Measurements from ENCODE around the gene CPTP. TPM values are rescaled to one million over a fixed set of nuclear protein-coding genes. Genes with fewer than 3 reads are reported as not detected.
A peak's percentile ranks its signal among the peaks of the same experiment; 100 is the strongest.

CPTP gene
- total and polyA plus RNA-seq, 2 of the 13 experiments (the other 11 are each of a cell fraction or from before 2014, with no cell fraction given), result 5.5 to 9.3 TPM

DNA sequence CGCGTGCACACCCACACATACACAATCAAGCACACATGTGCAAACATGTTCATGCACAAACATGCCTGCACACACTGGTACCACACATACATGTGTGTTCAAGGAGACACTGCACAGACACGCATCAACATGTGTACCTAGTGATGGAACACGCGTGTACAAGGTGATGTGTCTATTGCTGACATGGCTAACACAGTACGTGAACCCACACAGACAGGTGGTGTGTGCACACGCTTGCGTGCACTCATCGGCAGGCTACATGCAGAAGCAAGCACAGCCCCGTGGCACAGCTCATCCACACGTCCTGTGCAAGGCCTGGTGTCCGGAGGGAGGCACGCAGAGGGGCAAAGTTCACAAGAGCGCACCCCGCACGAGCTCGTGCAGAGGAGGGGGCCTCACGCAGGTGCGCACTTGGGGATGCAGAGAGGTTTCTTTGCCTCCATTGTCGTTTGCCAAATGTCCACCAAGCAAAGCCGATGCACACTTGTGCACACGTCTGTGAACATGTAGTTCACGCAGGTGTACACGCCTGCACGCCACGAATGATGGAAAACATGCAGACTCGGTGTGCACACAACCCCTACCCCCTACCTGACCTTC lies 17.8 kb upstream of the CPTP start (continued):
- TF ChIP-seq, protein P1, sequence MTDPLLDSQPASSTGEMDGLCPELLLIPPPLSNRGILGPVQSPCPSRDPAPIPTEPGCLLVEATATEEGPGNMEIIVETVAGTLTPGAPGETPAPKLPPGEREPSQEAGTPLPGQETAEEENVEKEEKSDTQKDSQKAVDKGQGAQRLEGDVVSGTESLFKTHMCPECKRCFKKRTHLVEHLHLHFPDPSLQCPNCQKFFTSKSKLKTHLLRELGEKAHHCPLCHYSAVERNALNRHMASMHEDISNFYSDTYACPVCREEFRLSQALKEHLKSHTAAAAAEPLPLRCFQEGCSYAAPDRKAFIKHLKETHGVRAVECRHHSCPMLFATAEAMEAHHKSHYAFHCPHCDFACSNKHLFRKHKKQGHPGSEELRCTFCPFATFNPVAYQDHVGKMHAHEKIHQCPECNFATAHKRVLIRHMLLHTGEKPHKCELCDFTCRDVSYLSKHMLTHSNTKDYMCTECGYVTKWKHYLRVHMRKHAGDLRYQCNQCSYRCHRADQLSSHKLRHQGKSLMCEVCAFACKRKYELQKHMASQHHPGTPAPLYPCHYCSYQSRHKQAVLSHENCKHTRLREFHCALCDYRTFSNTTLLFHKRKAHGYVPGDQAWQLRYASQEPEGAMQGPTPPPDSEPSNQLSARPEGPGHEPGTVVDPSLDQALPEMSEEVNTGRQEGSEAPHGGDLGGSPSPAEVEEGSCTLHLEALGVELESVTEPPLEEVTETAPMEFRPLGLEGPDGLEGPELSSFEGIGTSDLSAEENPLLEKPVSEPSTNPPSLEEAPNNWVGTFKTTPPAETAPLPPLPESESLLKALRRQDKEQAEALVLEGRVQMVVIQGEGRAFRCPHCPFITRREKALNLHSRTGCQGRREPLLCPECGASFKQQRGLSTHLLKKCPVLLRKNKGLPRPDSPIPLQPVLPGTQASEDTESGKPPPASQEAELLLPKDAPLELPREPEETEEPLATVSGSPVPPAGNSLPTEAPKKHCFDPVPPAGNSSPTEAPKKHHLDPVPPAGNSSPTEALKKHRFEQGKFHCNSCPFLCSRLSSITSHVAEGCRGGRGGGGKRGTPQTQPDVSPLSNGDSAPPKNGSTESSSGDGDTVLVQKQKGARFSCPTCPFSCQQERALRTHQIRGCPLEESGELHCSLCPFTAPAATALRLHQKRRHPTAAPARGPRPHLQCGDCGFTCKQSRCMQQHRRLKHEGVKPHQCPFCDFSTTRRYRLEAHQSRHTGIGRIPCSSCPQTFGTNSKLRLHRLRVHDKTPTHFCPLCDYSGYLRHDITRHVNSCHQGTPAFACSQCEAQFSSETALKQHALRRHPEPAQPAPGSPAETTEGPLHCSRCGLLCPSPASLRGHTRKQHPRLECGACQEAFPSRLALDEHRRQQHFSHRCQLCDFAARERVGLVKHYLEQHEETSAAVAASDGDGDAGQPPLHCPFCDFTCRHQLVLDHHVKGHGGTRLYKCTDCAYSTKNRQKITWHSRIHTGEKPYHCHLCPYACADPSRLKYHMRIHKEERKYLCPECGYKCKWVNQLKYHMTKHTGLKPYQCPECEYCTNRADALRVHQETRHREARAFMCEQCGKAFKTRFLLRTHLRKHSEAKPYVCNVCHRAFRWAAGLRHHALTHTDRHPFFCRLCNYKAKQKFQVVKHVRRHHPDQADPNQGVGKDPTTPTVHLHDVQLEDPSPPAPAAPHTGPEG (CRISPR knock-in tag; IDR thresholded peaks at IDR 0.05), result peak; percentile 58
- TF ChIP-seq ZNF558 (CRISPR knock-in tag; IDR thresholded peaks at IDR 0.05; ENCODE audit: borderline replicate concordance), result no peak

DNA sequence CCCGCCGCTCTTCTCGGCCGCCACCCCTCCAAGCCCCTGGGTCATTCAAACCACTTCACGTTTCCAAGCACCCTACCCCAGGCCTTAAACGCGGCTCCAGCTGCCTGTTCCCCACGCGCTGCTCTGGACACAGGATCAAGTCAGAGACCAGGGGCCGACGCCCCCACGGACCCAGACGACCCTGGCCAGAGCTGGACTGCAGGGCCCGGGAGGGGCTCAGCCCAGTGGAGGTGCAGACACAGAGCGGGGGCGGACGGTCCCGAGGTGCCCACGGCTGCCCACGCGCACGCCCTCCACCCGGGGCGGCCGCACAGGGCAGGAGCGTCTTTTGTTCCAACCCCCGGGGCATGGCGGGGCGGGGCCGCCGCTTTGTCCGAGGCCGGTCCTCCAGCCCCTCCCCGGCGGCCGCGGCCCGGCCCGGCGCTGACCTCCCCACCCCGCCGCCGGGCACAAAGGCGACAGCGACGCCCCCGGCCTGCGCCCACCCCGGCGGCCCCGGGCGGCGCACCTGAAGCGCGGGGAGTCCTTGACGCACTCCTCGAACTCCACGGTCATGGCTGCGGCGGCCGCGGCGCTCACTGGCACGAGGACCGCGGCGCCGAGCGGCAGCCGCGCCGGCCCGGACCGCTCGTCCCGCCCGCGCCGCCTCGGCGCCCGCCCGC lies 17.2 kb upstream of the CPTP start:
- peaks cover 15% of the 10 kb centered on the region for H3K79me2 ChIP-seq (ENCODE audit: insufficient read depth, low read length)
- no peaks in the 10 kb centered on the region for H3K27me3 ChIP-seq (ENCODE audit: control insufficient read depth in 1 of 2, insufficient read depth in 2 of 2, low read length in 2 of 2)
- ChIA-PET POLR2A (interaction anchor here (0.7 to 0.9 kb wide), 4 partner anchors 34 to 179 kb away, joined by 3 to 4 read pairs (median 3); partner anchors contain the start of gene UBE2J2), CTCF (ENCODE audit: low intra/inter-chr PET ratio, low total read pairs) (no interaction called here)
- peak overlapping the region; percentile 77 to 93 (median 91) for H3K4me3 ChIP-seq (replicated peaks in 1 of 3; ENCODE audit: insufficient read depth in 1 of 3, low read depth in 2 of 3, low read length in 3 of 3)
- no peak for DNase-seq (ENCODE audit: low spot score)
- H3K4me1 ChIP-seq (ENCODE audit: insufficient read depth, low read length), result peaks cover 37% of the 10 kb centered on the region
- no peak for FAIRE-seq
- peaks cover 4 to 15% of the 10 kb centered on the region in 2 experiments; a peak in 1 of 5 replicates for H3K36me3 ChIP-seq (replicated peaks in 1 of 2; ENCODE audit: control insufficient read depth in 1 of 2, insufficient read depth in 2 of 2, low read length in 2 of 2)
- in situ Hi-C loops (cut with HindIII; ENCODE audit: extremely low pct_ligation_motif_present, low pct_unique_long_range_greater_than_20kb), result no loop called here
- no peak for ATAC-seq
- H3K27ac ChIP-seq (ENCODE audit: extremely low read length, insufficient read depth, low read length), result peak overlapping the region; percentile 79
- BruUV-seq (replicated peaks), result no TSS peak
- WGBS (ENCODE audit: low lambda C conversion rate), result 0% methylated on average over 5 of the region's 83 CpGs
- H3K4me2 ChIP-seq (ENCODE audit: low read depth, low read length), result peak overlapping the region; percentile 98
- no peak overlapping the region for H2AFZ ChIP-seq (ENCODE audit: low read length)
- no peaks in the 10 kb centered on the region for H3K9me3 ChIP-seq (ENCODE audit: low read length)
- intact Hi-C loops (cut with micrococcal nuclease; ENCODE audit: unreplicated experiment), result no loop called here
- H3K9ac ChIP-seq (ENCODE audit: insufficient read depth, low read depth, low read length), result peak overlapping the region; percentile 88
- no peaks in the 10 kb centered on the region; the same call in 1 of the 2 replicates for H4K20me1 ChIP-seq (ENCODE audit: insufficient read depth, low read length)
- TF ChIP-seq ZNF543 (CRISPR knock-in tag; IDR thresholded peaks at IDR 0.05) (0 out of 2 replicates have a peak, but pooled peaks have one; percentile 21), ZBTB42 (CRISPR knock-in tag; IDR thresholded peaks at IDR 0.05) (0 out of 2 replicates have a peak, but pooled peaks have one; percentile 33), ZMAT3 (CRISPR knock-in tag; conservative IDR thresholded peaks at IDR 0.05) (no peak), NFE2L1 (CRISPR knock-in tag; IDR thresholded peaks at IDR 0.05; ENCODE audit: borderline replicate concordance) (0 out of 2 replicates have a peak, but pooled peaks have one; percentile 49), PHB2 (IDR thresholded peaks at IDR 0.05; ENCODE audit: partially characterized antibody) (no peak), TOE1 (CRISPR knock-in tag; IDR thresholded peaks at IDR 0.05) (no peak), ZMYM2 (CRISPR knock-in tag; IDR thresholded peaks at IDR 0.05) (no peak)
- TF ChIP-seq, protein P2, sequence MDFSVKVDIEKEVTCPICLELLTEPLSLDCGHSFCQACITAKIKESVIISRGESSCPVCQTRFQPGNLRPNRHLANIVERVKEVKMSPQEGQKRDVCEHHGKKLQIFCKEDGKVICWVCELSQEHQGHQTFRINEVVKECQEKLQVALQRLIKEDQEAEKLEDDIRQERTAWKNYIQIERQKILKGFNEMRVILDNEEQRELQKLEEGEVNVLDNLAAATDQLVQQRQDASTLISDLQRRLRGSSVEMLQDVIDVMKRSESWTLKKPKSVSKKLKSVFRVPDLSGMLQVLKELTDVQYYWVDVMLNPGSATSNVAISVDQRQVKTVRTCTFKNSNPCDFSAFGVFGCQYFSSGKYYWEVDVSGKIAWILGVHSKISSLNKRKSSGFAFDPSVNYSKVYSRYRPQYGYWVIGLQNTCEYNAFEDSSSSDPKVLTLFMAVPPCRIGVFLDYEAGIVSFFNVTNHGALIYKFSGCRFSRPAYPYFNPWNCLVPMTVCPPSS (IDR thresholded peaks at IDR 0.05), result no peak
- TF ChIP-seq, protein P3, sequence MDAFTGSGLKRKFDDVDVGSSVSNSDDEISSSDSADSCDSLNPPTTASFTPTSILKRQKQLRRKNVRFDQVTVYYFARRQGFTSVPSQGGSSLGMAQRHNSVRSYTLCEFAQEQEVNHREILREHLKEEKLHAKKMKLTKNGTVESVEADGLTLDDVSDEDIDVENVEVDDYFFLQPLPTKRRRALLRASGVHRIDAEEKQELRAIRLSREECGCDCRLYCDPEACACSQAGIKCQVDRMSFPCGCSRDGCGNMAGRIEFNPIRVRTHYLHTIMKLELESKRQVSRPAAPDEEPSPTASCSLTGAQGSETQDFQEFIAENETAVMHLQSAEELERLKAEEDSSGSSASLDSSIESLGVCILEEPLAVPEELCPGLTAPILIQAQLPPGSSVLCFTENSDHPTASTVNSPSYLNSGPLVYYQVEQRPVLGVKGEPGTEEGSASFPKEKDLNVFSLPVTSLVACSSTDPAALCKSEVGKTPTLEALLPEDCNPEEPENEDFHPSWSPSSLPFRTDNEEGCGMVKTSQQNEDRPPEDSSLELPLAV (CRISPR knock-in tag; conservative IDR thresholded peaks at IDR 0.05; ENCODE audit: low read depth), result 0 out of 2 replicates have a peak, but pooled peaks have one; percentile 5
- TF ChIP-seq, protein P4, sequence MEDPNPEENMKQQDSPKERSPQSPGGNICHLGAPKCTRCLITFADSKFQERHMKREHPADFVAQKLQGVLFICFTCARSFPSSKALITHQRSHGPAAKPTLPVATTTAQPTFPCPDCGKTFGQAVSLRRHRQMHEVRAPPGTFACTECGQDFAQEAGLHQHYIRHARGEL (CRISPR knock-in tag; IDR thresholded peaks at IDR 0.05), result 0 out of 2 replicates have a peak, but pooled peaks have one; percentile 6
